Left ventricle myocardium inferior (tissue), 1 donor: Measurements from ENCODE around the gene CUZD1. TPM values are rescaled to one million over a fixed set of nuclear protein-coding genes. Genes with fewer than 3 reads are reported as not detected.

Experiments used
- DNase-seq: peaks from one replicate; pipeline ENCODE4 v3.0.0-alpha.2; 2020
- H3K27ac ChIP-seq: fragments of 200-600 bp; replicated peaks from 2 replicates; pipeline ENCODE4 v1.8.0; 2021
- H3K27me3 ChIP-seq: fragments of 200-600 bp; 2 replicates; pipeline ENCODE4 v1.8.0; 2021; ENCODE audit warnings: low read depth
- H3K36me3 ChIP-seq: fragments of 200-600 bp; 2 replicates; pipeline ENCODE4 v1.8.0; 2021
- H3K4me1 ChIP-seq: fragments of 200-600 bp; 2 replicates; pipeline ENCODE4 v1.8.0; 2021
- H3K4me3 ChIP-seq: fragments of 200-600 bp; 2 replicates; pipeline ENCODE4 v1.8.0; 2021; ENCODE audit warnings: mild to moderate bottlenecking, moderate library complexity
- H3K9me3 ChIP-seq: fragments of 200-600 bp; replicated peaks from 2 replicates; pipeline ENCODE4 v1.8.0; 2021
- CTCF ChIP-seq: fragments of 200-600 bp; IDR thresholded peaks from 2 replicates; pipeline ENCODE4 v1.8.0; 2021; ENCODE audit warnings: antibody characterized with exemption, mild to moderate bottlenecking, borderline replicate concordance
- intact Hi-C: fragments of 100-400 bp; cut with micrococcal nuclease; formaldehyde crosslinking; loops from one replicate; pipeline ENCODE4 v1.11.0; 2022
- total RNA-seq: library from RNA; stranded (reverse); fragmentation: NEBNext Ultra II Directional; extraction: Animal tissue kit (Norgen Biotek cat#: 25700); gene quantifications from one replicate; pipeline ENCODE4 v1.2.1, GENCODE V29; 2021
- donor health status: DM: no; HTN: yes; CAD: no; lungs with severe emphysema.

The CUZD1 gene
- total RNA-seq, 1 donor from 2014 or later, result 0.16 TPM

GRCh38 chr10:122841569-122841968, 4.1 kb downstream of the CUZD1 start:
- Histone ChIP-seq H3K4me3 (no peak overlapping the region), H3K4me1 (no peaks in the 10 kb centered on the region), H3K27ac (no peak overlapping the region), H3K27me3 (peaks cover 6% of the 10 kb centered on the region), H3K9me3 (peaks cover 20% of the 10 kb centered on the region), H3K36me3 (no peaks in the 10 kb centered on the region)
- no peak for DNase-seq
- intact Hi-C loops, result no loop called here
- TF ChIP-seq CTCF, result no peak

GRCh38 chr10:122839505-122839904, 6.2 kb downstream of the CUZD1 start:
- Histone ChIP-seq H3K4me1 (no peaks in the 10 kb centered on the region), H3K9me3 (peaks cover 25% of the 10 kb centered on the region), H3K36me3 (peaks cover 9% of the 10 kb centered on the region), H3K4me3 (no peak overlapping the region), H3K27ac (no peak overlapping the region), H3K27me3 (no peaks in the 10 kb centered on the region)
- no peak for TF ChIP-seq CTCF
- no peak for DNase-seq
- intact Hi-C loops, result no loop called here

- peaks cover 9% of the 10 kb centered on the region for H3K36me3 ChIP-seq
- TF ChIP-seq CTCF, result no peak
- intact Hi-C loops, result no loop called here
- DNase-seq, result no peak
- H3K4me3 ChIP-seq, result no peak overlapping the region
- no peak overlapping the region for H3K27ac ChIP-seq
- H3K9me3 ChIP-seq, result peaks cover 25% of the 10 kb centered on the region
- H3K27me3 ChIP-seq, result no peaks in the 10 kb centered on the region
- no peaks in the 10 kb centered on the region for H3K4me1 ChIP-seq
Measured at GRCh38 chr10:122838880-122839279, 6.8 kb downstream of the CUZD1 start.

- DNase-seq, result no peak
- intact Hi-C loops, result no loop called here
- Histone ChIP-seq H3K36me3 (peaks cover 9% of the 10 kb centered on the region), H3K9me3 (peaks cover 4% of the 10 kb centered on the region), H3K27ac (no peak overlapping the region), H3K4me3 (no peak overlapping the region), H3K27me3 (peaks cover 2% of the 10 kb centered on the region), H3K4me1 (no peaks in the 10 kb centered on the region)
- no peak for TF ChIP-seq CTCF
Measured at GRCh38 chr10:122835908-122836307, 9.7 kb downstream of the CUZD1 start.

GRCh38 chr10:122830965-122831353, 14.7 kb downstream of the CUZD1 start:
- no peaks in the 10 kb centered on the region for H3K4me1 ChIP-seq
- H3K9me3 ChIP-seq, result peaks cover 3% of the 10 kb centered on the region
- no peak for DNase-seq
- H3K27me3 ChIP-seq, result peaks cover 43% of the 10 kb centered on the region
- no peak for TF ChIP-seq CTCF
- peaks cover 7% of the 10 kb centered on the region for H3K36me3 ChIP-seq
- no peak overlapping the region for H3K4me3 ChIP-seq
- H3K27ac ChIP-seq, result no peak overlapping the region
- intact Hi-C loops, result no loop called here
